ENCODE data around the gene C2CD4D.

DNA sequence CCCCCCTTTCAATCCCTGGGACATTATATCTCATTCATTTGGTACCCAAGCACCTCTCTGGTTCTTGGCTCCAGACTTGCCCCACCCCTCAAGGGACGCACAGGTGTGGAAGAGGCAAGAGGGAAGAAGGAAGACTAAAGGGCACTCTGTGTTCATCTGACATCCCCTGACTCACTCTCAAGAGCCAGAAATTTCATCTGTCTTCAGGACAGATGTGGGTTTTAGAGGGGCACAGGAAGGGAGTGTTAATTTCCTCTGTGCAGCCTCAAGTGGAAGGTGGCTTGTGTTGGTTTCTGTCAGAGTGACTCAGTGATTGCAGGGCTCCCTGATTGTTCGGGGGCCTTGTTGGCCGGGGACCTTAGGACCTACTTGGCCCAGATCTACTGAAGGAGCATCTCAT lies 2.4 kb downstream of the C2CD4D start:
- TF ChIP-seq, protein P1, sequence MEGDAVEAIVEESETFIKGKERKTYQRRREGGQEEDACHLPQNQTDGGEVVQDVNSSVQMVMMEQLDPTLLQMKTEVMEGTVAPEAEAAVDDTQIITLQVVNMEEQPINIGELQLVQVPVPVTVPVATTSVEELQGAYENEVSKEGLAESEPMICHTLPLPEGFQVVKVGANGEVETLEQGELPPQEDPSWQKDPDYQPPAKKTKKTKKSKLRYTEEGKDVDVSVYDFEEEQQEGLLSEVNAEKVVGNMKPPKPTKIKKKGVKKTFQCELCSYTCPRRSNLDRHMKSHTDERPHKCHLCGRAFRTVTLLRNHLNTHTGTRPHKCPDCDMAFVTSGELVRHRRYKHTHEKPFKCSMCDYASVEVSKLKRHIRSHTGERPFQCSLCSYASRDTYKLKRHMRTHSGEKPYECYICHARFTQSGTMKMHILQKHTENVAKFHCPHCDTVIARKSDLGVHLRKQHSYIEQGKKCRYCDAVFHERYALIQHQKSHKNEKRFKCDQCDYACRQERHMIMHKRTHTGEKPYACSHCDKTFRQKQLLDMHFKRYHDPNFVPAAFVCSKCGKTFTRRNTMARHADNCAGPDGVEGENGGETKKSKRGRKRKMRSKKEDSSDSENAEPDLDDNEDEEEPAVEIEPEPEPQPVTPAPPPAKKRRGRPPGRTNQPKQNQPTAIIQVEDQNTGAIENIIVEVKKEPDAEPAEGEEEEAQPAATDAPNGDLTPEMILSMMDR (IDR thresholded peaks at IDR 0.05) = no peak
- TF ChIP-seq POLR2A (IDR thresholded peaks at IDR 0.05; ENCODE audit: low read length) = no peak
